Stimulated activated CD8-positive, alpha-beta memory T cell treated with anti-CD3 and anti-CD28 coated beads, Interleukin-15, amount 100 ng/mL, for 48 hours (primary cell): Measurements from ENCODE around the gene TMEM178B.

Experiments used
- DNase-seq, 2 donors: peaks; one replicate each; pipeline ENCODE4 v3.0.0-alpha.2; 2020; ENCODE audit warnings: low read depth in 2 of 2

The TMEM178B gene

DNA sequence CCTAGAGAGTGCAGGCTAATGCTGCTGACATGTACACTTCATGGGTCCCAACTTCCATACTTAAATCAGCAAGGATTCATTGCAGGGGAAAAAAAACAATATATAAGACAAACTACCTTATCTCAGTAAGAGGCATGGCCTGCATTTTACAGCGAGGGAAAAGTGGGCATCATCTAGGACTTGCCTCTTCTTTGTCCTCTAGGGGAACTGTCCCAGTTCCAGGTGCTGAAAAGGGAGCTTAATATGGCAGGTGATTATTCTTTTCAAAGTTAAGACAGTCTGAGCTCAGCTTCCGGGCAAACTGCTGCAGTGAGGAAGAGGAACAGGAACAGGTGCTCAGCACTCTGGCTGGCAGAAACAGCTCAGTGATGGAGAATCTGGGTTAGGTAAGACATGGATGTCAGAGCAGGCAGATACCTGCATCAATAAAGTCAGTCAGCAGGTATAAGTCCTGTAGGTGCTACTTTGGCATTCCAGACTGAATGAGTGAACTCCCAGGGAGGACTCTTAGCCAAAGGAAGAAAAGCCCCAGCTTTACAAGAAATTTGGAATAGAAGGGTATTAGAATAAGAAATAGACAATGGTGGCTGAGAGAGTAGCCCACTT lies 147.2 kb downstream of the TMEM178B start:
- DNase-seq = no peak

DNA sequence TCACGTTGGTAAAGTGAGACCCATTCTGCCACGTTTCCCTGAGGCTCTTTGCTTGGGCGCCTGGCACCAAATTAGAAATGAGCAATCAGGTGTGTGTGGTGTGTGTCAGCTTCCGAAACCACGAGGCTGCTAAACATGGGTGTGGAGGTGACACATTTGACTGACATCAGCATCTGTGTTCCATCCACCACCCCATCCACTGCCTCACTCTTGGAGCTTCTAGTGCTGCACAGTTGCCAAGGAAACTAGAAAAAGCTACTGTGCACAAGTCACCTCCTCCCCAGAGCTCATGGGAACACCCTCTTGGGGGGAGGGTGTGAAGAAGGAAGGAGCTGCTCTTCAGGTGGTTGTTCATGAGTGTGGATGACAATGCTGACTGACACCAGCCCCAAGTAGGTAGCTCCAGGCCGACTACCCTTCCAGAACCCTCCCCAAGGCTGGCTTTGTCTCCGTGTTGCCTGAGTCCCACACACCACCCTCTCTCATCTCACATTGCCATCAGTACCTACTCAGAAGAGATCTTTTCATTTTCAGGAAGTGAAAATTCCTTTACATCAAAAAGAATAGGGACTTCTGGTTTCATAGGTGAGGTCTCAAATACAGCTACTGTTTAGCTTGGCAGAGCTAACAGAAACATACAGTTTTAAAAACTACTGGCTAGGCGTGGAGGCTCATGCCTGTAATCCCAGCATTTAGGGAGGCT lies 152.2 kb downstream of the TMEM178B start:
- no peak for DNase-seq

DNA sequence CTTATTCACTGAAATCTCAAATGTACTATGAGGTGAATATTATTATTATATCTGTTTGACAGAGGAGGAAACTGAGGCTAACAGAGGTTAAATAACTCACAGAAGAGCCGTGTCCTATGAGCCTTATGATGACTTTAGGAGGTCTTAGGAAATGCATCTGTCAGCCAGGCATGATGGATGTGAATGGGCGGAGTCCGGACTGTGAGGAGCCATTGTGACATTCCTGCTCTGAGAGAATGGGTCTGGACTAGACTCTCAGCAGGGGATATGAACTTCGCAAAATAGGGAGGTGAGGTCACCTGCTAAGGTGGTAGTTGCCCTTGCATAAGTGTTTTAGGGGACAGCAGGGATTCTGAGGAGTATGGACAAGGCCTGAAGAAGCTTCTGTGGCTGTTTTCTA lies 153.6 kb downstream of the TMEM178B start:
- no peak for DNase-seq

DNA sequence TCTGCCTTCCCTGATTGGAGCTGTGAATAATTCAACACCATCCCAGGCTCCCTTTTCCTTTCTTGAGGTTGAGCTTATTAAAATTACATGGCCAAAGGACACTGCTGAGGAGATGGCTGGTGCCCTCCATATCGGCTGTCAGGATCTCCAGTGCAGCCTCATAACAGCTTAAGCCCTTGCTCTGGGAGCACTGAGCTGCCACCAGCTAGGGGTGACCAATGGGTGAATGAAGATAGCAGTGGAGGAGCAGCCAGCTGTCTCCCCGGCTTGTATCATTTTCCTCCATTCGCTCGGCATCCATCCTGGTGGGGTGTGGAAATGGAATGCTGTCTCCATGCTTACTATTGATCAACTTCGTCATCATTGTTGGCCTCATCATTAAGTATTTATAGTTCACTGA lies 154.6 kb downstream of the TMEM178B start:
- DNase-seq = no peak

DNA sequence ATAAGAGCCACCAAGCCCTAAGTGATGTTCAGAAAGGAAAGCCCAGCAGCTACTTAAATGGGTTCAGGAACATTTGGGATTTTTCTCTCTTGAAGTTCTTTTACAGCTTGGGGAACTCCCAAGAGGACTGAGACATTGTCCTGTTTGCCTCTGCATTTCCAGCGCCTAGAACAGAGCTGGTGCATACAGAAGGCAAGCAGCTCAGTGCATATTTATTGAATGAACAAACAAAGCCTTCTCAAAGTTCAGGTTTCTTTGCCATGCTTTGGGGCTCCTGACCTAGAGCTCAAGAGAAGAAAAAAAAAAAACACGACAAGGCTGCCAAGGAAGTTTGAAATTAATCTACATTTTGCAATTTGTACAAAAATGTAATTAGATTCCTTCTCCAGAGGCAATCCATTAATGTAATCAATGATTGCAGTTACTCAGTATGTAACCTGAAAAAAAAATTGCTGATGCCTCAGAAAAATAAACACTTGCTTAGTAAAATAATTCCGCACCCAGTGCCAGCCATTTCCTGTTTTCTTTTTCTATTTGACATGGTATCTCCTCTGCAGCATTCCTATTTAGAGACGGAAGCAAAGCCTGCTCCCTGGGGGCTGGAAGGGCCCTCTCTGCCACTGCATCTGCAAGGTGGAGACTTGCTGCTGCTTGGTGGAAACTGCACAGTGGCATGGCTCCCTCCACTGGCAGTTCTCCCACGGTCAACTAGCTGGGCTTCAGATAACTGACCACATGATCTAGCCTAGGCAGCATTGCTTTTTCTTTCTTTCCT lies 157.3 kb downstream of the TMEM178B start:
- no peak for DNase-seq

DNA sequence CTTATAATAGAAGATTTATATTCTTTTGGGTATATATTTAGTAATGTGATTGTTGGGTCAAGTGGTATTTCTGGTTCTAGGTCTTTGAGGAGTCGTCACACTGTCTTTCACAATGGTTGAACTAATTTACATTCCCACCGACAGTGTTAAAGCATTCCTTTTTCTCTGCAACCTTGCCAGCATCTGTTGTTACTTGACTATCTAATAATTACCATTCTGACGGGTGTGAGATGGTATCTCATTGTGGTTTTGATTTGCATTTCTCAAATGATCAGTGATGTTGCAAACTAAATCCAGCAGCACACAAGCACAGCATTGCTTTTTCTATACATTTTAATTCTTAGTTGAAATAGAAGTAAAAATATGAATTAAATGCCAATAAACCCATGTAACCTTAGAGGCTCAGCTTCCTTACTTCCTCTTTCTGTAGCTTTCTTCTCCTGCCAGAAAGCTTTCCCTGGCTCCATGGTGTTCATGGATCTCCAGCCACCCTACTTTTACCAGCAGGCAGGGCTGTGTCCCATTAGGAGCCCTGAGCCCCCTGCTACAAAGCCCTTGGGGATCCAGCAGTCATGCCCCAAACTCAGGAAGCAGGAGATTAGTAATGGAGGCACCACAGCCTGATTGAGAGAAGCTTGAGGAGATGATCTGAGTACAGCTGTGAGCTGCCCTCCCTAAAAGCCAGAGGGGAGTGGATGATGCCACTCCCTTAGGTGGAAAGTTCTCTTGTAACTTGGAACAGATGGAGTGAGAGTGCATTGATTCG lies 158.6 kb downstream of the TMEM178B start:
- DNase-seq = no peak

DNA sequence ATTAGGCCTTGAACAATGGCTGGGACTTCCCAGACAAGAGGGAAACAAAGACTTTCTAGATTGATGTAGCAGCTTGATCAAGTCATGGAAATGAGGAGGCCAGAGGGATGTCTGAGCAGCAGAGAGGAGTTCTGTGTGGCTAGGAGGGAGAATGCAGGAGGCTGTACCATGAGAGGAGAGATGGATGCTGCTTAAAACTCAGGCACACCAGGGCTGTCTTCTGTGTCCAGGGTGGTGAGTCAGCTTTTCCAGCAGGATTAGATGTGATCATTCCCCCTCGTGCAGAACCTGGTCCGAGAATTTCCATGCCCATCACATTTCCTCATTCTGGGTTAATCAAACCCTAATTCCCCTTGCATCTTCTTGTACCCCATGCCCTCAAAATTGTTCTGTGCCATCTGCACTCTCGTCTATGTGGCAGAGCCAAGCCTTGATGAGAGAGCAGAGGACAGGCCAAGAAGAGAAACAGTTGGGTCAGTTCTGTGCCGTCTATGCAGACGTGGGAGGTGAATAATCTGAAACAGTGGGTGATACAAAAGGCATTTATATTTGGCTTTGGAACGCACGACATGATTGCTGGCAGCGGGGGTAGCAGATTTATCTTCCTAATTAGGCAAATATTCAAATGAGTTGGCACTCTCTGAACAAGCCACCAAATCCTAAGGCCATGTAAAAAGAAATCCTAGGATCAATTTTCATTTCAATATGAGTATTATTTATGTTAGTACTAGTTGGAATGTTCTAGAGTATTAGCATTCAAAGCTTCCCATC lies 160.7 kb downstream of the TMEM178B start:
- no peak for DNase-seq

DNA sequence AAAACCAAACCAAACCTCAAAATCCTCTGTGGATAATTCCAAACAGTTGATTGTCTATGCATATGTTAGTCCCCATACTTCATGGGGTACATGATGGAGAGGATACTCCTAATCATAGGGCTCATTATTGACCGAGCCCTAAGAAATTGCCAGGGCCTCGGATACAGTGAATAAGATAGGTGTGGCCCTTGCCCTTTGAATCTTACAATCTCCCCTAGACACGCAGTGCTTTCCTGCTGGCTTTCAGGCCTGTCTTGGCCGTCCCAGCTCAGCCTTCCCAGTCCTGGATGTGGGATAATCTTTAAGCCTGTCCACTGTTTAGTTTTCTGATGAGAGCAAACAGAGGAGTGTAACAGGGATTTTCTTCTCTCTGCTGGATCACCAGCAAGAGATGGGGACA lies 161.8 kb downstream of the TMEM178B start:
- no peak for DNase-seq

DNA sequence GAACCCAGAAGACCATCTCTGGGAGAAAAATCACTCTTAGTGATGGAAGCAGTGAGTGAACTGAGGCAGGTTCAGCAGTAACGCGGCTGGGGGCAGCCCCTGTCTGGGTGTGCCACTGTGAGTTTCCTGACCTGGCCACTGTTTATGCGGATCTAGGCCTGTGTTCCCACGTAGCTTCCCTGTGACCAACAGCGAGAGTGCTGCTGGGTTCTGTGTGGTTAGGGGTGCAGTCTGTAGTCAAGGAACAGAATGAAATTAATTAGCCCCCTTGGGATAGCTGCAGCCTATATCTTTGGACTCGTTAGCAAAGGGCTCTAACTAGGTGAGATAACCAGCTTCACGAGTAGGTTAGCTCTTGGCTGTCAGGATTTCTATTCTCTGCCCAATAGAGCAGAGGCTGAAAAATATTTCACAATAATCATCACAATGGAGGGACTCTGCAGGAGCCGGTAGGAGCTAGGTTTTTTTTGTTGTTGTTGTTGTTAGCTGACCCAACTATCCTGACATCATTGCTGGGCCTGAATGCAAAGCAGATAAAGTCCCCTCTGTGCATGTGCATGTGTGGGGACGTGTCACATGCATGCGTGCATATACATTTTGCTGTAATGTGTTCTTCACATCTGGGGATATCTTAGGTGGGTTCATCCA lies 164.9 kb downstream of the TMEM178B start:
- no peak for DNase-seq

DNA sequence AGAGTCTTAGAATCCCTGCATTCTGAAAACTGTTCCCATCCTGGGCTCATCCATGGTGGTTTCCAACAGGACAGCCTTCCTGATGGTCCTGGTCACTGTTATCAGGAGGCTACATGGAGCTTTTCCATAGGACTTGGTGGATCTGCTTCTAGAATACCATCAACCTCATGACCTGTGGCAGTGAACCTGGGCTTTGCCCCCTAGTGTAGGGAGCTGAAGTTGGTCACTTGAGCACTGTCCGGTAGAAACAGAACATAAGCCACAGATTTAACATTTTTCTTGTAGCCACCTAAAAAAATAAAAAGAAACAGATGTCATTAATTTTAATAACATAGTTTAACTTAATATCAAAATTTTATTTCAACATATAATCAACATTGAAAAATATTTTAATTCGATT lies 165.8 kb downstream of the TMEM178B start:
- DNase-seq = no peak

DNA sequence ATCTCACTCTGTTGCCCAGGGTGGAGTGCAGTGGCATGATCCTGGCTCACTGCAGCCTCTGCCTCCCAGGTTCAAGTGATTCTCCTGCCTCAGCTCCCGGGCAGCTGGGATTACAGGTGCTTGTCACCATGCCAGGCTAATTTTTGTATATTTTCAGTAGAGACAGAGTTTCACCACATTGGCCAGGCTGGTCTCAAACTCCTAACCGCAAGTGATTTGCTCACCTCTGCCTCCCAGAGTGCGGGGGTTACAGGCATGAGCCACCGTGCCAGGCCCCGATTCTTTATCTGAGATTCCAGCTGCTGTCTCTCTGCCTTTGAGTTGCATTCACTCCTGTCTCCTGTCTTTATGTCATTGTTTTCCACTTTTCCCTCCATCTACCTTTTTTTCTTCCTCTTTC lies 168.7 kb downstream of the TMEM178B start:
- no peak for DNase-seq

DNA sequence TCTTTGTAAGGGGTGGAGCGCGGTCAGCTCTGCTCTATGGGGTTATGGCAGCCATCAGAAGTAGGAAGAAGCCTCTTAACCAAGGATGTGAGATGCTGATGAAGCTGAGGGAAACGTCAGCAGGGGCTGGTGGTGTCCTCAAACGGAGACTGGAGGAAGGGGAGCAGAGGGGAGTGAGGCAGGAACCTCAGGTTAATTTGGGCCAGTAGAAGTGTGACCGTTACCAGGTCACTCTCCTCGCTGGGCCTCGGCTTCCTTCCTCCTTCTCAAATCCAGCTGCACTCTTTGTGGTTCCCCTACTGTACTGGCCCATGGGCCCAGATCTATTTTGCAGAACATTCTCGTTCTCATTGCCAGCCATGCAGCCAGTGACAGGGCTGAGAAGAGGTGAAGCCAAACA lies 169.5 kb downstream of the TMEM178B start:
- no peak for DNase-seq

DNA sequence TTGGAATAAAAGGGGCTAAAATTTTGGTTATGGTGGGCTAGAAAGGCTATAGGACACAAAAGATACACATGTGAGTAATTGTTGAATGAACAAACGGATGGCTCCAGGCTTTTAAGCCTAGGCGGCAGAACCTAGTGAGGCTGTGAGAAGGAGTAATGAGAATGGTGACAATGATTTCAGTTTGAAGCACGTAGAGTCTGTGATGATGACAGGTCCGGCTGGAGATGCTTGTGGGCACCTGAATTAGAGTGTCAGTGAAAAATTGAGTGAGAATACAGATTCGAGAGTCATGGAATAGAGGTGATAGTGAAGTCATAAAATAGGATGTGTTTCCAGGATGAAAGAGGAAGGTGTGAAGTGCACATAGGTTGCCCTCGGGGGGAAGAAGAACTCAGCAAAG lies 170.6 kb downstream of the TMEM178B start:
- DNase-seq = no peak

DNA sequence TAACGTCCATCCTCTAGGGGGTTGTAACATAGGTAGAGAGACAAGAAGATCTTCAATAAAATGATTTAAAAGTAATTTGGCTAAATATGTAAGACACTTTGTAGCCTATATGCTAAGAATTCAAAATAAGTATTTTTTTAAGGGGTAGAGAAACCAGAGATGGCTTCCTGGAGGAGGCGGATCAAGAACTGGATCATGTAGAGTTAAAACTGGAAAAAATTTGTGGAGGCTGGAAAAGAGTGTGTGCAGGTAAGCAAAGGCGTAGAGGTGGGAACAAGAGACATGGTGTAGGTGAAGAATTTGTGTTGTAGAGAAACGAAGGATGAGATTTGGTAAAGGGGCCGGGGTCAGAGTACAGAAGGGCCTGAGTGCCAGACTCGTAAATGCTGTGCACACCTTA lies 172.6 kb downstream of the TMEM178B start:
- no peak for DNase-seq

DNA sequence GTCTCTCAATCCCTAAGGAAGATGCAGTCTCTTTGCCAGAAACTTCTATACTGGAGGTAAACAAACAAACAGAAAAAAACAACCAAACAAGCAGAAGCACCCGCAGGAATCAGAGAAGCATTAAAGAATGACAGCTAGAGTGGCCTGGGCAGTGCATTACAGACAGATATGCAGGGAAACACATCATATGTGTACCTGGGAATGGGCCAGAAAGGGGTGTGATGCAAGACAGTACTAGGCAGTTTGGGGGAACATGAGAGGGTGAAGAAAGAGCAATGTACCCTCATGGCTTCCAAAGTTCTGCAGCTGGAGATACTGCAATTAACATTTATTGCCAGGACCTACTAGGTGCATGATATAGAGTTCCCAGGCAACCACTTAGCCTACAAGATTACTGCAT lies 177.3 kb downstream of the TMEM178B start:
- DNase-seq = no peak

DNA sequence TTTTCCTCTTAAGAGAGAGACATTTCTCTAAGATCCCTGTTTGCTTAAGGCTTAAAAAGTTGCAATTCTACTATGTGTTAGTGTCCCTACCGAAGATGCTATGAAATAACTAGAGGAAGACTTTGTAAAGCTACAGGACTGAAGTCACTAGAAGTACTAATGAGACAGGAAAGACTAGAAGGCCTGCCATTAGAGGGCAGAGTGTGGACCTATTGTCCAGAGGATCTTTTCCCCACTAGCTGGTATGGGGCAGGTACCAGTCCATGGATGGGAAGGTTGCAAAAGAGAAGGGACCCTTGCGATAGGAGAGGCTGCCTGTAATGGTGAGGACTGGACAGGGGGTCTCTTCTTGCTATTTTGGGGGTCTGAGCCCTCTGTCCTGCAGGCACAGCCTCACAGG lies 178.1 kb downstream of the TMEM178B start:
- no peak for DNase-seq

DNA sequence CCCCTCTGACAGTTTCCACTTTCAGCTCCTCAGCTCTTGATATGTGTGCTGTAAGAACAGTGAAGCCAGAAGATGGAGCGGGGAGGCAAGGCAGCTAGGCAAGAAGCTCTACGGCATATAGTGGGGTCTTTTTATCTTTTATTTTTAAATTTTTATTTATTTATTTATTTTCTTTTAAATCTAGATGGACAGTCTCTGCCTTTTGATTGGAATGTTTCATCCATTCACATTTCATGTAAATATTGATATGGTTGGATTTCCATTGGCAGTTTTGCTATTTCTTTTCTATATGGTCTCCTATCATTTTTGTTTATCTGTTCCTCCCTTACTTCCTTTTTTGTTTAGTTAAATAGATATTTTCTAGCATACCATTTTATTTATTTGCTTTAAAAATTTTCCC lies 183.7 kb downstream of the TMEM178B start:
- no peak for DNase-seq

DNA sequence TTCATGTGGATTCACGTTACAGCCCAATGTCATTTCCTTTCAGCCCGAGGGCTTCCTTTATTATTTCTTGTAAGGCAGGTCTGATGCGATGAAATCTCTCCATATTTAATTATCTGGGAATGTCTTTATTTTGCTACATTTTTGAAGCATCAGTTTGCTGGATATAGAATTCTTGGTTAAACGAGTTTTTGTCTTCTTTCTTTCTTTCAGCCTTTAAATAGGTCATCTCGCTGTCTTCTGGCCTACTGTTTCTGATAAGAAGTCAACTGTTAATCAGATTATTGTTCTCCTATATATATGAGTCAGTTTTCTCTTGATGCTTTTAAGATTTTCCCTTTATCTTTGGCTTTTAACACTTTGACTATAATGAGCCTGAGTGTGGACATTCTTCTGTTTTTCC lies 184.7 kb downstream of the TMEM178B start:
- DNase-seq = no peak

DNA sequence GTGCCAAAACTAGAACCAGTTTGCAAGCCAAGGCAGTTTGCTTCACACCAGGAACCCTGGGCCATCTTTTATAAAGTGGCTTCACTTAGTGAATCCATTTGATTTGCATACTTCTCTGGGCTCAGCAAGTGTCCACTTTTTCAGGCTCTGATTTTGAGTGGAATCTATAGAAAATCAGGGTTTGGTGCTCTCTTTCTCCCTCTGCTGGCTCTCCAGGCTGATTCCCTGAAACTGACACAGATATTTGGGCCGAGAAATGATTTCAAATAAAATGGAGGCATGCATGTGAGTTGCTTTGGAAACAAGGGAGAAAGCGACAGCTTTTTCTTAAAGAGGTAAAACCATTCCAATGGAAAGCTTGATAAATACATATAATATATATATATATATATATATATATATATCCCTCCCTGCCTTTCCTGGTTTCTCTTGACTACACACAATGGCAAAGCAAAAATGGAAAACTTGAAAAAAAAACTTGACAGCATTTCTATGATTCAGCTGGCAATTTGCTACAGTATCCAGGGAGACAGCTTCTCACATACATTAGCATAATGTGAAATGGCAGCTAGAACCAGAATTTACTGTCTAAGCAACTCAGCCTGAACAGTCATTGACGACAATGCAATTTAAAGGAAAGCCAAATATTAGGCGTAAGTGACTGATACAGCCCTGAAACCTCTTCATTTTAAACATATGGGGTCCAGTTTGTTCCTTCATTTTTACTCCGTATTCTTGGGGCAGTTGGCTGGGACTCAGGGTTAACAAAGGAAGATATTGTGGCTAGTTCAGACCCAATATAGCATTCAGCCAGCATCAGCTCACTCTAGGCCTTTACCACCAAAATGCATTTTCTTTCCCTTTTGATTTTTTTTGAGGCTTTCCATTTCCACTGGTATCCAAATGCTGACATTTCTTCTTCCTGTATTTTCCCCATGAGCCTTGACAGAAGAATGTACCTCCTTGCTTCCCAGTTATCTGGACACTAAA lies 188.5 kb downstream of the TMEM178B start:
- no peak for DNase-seq

DNA sequence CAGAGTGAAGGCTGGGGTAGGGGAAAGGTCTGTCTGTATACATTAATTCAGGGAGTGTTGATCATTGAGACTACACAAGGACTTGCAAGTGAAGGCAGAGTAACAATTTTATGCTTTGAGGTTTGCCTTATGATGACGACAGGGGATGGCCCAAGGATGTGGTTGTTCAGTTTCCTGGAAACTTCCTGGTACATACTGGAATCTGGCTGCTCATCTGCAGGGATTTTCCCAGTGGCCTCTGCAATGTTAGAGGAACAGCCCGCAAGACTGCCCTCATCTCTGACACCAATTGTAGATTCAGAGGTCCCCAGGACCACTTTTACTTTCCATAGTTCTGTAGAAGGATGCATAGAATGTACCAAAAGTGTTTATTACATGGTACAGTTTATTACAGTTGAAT lies 189.6 kb downstream of the TMEM178B start:
- DNase-seq = no peak
